OCI-LY3 (cell line): ENCODE measurements around the gene KDM4C.

Experiments
- EZH2phosphoT487 ChIP-seq: fragments of 200-600 bp; shearing (Covaris generic); IDR thresholded peaks from 2 replicates; pipeline ENCODE4 v1.6.1; 2018; ENCODE audit warnings: antibody characterized with exemption, mixed run types, low read depth
- TF ChIP-seq, protein P1 (sequence below): fragments of 200-600, 300-600 bp; sonication (generic); IDR thresholded peaks from 2 replicates; pipeline ENCODE4 v1.5.1; 2014; ENCODE audit warnings: antibody characterized with exemption, low read length, low read depth

DNA sequence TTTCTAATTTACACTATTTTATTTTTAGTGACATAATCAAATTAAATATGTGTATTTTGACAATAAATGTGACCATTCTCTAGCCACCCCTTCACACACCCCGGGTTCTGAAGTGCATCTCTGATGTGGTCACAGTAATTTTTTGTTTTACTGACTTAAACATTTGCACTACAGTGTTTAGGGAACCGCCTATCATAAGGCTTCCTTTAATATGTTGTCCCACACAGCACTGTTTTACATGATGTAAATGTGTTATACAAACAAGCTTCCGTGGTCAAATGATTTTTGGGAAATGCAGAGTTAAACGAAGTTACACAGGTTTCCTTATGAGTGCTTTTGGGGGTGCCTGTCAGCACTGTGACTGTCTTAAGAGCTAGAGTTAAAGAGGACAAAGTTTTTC is 86.5 kb downstream of the KDM4C start:
- TF ChIP-seq, protein P1, sequence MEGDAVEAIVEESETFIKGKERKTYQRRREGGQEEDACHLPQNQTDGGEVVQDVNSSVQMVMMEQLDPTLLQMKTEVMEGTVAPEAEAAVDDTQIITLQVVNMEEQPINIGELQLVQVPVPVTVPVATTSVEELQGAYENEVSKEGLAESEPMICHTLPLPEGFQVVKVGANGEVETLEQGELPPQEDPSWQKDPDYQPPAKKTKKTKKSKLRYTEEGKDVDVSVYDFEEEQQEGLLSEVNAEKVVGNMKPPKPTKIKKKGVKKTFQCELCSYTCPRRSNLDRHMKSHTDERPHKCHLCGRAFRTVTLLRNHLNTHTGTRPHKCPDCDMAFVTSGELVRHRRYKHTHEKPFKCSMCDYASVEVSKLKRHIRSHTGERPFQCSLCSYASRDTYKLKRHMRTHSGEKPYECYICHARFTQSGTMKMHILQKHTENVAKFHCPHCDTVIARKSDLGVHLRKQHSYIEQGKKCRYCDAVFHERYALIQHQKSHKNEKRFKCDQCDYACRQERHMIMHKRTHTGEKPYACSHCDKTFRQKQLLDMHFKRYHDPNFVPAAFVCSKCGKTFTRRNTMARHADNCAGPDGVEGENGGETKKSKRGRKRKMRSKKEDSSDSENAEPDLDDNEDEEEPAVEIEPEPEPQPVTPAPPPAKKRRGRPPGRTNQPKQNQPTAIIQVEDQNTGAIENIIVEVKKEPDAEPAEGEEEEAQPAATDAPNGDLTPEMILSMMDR, result no peak
- no peak for TF ChIP-seq EZH2phosphoT487
